ENCODE data around the gene STRN3.
"Not testable (repeated sequence)": the region's sequence is repeated elsewhere in the genome, so short reads cannot be mapped to it uniquely, and the experiment has no call there.

Gene STRN3

DNA sequence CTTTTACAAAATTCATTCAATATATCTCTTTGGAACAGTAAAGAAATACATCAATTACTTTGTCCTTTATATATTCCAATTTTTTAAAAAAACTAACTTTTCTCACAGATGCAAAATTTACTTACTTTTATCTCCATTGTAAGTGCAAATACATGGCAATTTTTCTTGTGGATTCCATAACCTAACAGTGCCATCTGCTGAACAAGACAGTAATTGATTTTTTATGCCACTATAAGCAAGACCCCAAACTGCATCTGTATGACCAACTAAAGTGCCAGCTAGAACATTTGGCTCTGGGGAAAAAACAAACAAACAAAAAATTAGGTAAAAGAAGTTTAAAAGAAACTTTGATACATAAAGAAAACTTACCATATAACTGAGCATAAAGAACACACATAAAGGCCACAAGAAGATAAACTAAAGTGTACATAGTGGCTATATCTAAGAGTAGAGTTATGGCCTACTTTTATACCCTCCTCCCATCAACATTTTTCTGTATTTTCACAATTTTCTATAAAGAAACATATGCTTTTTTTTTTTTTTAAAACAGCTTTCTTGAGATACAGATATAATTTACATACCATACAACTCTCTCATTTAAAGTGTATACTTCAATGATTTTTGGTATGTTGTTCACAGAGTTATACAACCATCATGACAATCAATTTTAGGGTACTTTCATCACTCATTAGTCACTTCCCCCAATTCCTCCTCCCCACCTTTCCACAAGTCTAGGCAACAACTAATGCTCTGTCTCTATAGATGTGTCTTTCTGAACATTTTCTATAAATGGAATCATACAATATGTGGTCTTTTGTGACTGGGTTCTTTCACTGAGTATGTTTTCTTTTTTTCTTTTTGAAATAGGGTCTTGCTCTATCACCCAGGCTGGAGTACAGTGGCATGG lies 119.2 kb downstream of the STRN3 start:
- DNase-seq = no peak

GRCh38 chr14:30903285-30904124 lies 122.7 kb downstream of the STRN3 start:
- no peak for DNase-seq

- DNase-seq = not testable (repeated sequence)
Measured at GRCh38 chr14:30897121-30897520, 129.1 kb downstream of the STRN3 start.

DNA sequence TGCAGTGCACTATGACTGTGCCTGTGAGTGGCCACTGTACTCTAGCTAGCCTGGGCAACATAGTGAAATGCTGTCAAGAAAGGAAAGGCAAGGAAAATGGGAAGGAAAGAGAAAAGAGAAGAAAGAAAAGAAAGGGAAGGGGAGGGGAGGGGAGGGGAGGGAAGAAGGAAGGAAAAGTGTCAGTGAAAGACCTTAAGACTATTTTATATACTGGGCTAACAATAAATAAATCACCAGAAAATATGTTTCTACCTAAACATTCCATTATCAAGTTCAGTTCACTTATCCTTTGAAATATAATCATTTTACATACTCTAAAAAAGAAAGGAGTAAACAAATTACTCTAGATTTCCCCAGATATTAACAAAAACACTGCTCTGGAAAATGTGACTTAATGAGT lies 129.7 kb downstream of the STRN3 start:
- no peak for DNase-seq

- DNase-seq = no peak
Measured at GRCh38 chr14:30894923-30895515, 131.2 kb downstream of the STRN3 start.

DNA sequence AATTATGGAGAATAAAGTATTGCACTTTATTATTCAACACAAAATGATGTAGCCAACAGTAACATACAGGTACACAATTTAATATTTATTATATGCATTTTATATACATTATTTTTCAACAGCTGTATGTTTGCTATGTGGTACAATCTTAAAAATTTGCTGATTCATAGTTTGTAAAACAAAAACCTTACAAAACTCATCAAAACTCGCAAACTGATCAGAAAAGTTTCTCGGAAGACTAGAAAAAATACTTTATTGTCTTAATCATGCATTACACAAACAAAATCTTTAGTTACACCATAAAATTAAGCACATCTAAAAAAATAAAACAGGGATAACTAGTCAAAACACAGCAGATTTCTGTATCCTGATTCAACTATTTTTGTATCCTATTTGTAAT lies 132.4 kb downstream of the STRN3 start:
- no peak for DNase-seq

- DNase-seq = no peak
Measured at GRCh38 chr14:30889244-30889594, 137.0 kb downstream of the STRN3 start.

DNA sequence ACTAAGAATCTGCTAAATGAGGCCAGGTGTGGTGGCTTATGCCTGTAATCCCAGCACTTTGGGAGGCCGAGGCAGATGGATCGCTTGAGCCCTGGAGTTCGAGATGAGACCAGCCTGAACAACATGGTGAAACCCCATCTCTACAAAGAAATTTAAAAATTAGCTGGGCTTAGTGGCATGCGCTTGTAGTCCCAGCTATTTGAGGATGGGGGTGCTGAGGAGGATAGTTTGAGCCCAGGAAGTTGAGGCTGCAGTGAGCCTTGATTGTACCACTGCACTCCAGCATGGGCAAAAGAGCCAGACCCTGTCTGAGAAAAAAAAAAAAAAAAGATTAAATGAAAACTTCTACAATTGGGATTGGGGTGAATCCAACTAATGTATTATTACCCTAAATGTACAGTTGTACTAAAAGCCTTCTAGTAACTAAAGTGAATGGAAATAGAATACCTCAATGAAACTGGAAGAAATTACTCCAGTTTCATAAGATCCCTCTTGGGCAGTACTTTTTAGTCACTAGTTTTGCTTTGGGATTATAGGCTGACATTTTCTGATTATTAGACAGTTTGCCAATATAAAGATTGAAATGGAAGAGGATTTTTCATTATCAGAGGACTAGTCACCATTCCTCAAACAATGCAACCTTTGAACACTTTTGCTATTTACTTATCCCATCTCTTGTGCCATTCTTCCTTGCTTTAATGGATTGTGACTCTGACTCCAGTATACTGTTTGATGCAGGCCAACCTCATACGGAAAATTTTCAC lies 137.5 kb downstream of the STRN3 start:
- no peak for DNase-seq

DNA sequence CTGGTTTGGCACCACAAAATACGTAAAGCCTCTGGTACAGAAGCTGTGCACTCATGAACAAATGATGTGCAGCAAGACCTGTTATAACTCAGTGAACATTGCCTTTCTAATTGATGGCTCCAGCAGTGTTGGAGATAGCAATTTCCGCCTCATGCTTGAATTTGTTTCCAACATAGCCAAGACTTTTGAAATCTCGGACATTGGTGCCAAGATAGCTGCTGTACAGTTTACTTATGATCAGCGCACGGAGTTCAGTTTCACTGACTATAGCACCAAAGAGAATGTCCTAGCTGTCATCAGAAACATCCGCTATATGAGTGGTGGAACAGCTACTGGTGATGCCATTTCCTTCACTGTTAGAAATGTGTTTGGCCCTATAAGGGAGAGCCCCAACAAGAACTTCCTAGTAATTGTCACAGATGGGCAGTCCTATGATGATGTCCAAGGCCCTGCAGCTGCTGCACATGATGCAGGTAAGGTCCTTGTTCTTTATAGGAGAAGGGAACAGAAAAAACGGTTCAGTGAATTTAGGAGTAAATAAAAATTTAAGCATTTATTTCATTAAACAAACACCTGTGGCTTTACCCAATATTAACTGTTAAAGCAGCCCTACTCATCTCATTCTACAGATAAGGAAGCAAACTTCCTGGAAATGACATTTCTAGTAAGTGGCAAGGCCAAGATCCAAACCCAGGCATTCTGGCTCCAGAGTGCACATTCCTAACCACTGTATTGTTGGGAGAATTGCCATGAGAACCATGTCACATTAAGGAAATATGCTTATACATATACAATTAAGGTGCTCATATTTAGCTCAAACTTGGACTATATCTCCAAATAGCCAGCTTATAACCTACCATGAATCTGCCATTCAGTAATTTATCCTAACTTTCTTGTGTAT lies 140.1 kb downstream of the STRN3 start:
- no peak for DNase-seq

GRCh38 chr14:30884901-30885300 lies 141.3 kb downstream of the STRN3 start:
- no peak for DNase-seq

- no peak for DNase-seq
Measured at GRCh38 chr14:30883508-30884294, 142.5 kb downstream of the STRN3 start.

- no peak for DNase-seq
Measured at GRCh38 chr14:30882431-30882830, 143.7 kb downstream of the STRN3 start.

DNA sequence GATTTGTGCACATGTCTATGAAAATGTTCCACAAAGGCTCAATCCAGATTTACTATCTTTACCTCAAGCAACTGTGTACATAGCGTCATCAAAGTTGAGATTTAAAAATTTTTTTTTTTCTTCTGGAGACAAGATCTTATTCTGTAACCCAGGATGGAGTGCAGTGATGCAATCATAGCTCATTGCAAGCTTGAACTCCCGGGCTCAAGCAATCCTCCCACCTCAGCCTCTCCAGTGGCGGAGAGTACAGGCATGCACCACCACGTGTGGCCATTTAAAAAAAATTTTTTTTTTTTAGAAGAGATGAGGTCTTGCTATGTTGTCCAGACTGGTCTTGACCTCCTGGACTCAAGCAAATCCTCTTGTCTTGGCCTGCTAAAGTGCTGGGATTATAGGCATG lies 149.5 kb downstream of the STRN3 start:
- no peak for DNase-seq

DNA sequence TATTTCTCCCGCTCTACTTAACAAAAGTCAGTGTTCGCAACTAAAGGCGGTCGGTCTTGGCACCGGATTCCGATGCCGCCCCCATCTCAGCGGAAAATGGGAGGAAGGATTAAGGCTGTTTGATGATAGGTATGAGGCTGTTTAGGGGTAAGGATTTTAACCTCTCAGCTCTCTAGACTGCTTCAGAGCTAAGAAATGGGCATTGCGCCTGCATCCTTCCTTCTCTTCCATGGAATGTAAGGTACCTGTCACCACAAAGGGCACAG lies 150.5 kb downstream of the STRN3 start:
- DNase-seq = no peak

GRCh38 chr14:30874999-30875787 lies 151.0 kb downstream of the STRN3 start:
- DNase-seq = no peak

- no peak for DNase-seq
Measured at GRCh38 chr14:30874120-30874998, 151.8 kb downstream of the STRN3 start, which contains the start of gene COCH. Gene COCH (plus strand): TSS chr14:30874559. CDS start chr14:30874939, 380 bp downstream.

GRCh38 chr14:30873308-30874119 lies 152.7 kb downstream of the STRN3 start:
- DNase-seq = no peak

DNA sequence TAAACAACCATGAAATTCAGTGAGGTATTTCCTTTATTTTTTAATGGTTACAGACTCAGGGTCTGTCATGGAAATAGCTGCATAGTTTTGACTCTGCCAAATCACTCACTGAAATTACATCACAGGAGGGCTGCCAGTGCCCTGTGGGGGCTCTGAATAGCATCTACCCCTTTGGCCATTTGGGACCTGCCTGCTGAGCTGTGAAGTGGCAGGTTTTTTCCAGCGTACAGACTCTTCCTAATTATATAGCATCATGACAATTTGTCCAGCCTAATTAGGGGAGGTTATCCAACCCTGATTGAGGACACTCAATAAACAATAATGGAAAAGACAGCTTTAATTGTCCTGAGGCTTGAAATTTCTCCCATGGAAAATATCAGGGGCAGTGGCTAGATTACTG lies 153.6 kb downstream of the STRN3 start:
- DNase-seq = no peak
